Stimulated activated CD4-positive, alpha-beta T cell treated with anti-CD3 and anti-CD28 coated beads, Interleukin-2, amount 100 ng/mL, for 48 hours (primary cell): ENCODE data around the gene CDC42BPB.
"Not testable (repeated sequence)": the region's sequence is repeated elsewhere in the genome, so short reads cannot be mapped to it uniquely, and the experiment has no call there.

Source experiments
- DNase-seq, 2 donors: peaks; one replicate each; pipeline ENCODE4 v3.0.0-alpha.2; 2020

CDC42BPB gene

DNA sequence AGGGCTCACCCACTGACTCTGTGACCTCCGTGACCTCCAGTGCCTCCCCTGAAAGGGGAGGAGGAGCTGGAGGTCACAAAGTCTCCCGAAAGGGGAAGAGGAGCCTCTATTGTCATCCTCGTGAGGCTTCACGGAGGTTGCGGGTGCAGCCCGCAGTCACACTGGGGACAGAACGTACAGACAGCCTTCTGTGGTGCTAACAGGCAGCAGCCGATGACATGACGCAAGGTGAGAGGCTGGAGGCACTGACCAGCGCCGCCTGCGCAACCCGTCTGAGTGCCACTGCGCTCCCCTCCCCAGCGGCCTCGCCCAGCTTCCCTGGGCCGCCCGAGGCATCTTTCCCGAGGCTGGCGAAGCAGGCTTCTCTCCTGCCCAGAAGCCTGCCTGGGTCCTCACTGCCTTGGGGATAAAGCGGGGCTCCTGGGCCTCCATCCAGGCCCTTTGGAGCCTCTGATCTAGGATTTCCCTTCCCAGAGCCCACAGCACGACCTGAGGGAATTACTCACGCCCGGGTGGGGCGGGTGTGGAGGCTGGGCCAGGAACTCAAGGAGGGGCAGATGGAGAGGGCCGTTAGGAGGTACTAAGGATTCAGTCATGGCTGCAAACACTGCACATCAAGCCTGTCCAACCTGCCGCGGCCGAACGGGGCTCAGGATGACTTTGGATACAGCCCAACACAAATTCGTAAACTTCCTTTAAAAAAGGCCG is 14.3 kb upstream of the CDC42BPB start:
- no peak for DNase-seq

GRCh38 chr14:103070971-103071542 is 13.7 kb upstream of the CDC42BPB start:
- DNase-seq, result no peak

DNA sequence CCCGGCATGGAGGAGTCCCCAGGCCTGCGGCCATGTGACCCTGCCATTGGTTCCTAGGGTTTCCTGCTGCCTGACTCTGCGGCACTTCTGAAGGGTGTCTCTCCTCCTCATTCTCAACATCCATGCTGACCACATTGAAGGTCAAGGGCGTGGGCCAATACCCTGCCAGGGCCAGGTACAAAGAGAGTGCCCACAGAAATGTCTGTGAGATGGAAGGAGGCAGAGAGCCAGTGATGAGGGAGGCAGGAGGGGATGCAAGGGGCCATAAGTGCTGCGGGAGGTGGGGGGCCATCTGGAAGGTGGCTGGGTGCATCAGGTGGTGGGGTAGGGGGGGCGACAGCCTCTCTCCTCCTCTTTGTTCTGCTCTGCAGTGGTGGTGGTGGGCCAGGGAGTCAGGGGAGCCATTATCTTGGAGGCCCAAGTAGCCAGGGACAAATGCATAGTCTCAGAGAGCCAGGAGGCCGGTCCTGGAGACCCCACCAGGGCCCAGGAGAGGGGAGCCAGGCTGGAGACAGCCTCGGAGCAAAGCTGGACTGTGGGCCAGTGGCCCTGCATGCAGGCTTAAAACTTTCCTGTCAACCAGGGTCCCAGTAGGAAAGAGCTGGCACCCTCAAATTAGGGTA is 13.0 kb upstream of the CDC42BPB start:
- no peak for DNase-seq

DNA sequence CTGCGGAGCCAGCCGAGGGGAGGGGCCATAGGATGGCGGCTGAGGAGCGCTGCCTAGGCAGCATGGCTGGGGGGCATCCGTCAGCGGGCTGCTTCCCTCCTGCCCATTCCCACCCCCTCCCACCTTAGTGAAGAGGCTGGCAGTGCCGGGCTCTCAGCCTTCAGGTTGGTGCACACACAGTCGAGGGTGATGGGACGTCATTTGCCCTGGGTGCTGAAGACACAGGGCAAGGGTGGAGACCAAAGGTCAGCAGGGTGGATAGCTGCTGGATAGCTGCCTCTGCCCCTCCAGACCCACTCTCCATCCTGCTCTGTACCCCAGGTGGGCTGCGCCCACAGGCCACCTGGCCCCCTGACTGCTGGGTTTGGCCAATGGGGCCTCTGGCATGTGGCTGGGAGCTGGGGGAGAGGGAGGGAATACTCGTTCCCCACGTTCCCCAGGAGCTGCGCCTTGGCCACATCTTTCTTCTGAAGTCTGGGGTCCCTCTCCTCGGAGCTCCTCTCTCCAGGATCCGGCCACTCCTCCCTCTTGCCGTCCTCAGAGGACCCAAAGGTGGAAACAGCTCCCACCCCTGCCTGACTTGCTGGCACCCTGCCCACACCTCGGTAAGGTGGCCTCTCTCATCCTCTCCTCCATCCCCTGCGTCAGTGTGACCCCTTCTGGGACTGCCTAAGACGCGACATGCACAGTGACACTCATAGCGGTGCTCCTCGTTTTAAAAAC is 11.2 kb upstream of the CDC42BPB start:
- DNase-seq, result no peak

DNA sequence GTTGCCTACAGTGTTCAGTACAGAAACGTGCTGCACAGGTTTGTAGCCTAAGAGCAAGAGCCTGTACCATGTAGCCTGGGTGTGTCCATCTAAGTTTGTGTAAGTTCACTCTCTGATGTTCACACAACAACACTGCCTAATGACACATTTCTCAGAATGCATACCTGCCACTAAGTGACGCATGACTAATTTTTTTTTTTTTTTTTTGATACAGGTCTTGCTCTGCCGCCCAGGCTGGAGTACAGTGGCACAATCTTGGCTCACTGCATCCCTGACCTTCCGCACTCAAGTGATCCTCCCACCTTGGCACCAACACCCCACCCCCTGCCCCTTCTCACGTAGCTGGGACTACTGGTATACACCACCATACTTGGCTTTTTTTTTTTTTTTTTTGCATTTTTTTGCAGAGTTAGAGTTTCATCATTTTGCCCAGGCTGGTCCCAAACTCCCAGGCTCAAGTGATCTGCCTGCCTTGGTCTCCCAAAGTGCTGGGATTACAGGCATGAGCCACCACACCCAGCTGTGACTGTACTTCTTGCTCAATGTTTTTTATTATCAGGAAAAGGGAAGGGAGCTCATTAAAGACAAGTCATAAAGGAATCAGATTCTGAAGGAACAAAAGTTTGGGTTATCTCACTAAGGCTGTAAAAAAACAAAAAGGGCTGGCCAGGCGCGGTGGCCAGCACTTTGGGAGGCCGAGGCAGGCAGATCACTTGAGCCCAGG is 10.0 kb upstream of the CDC42BPB start:
- DNase-seq, result no peak

GRCh38 chr14:103066399-103066798 is 9.1 kb upstream of the CDC42BPB start:
- DNase-seq, result no peak

GRCh38 chr14:103065861-103066260 is 8.5 kb upstream of the CDC42BPB start:
- no peak for DNase-seq

DNA sequence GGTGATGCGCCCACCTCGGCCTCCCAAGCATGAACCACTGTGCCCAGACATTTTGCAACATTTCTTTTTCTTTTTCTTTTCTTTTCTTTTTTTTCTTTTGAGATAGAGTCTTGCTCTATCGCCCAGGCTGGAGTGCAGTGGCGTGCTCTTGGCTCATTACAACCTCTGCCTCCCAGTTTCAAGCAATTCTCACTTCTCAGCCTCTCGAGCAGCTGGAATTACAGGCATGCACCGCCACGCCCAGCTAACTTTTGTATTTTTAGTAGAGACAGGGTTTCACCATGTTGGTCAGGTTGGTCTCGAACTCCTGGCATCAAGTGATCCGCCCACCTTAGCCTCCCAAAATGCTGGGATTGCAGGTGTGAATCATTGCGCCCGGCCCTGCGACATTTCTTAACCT is 7.6 kb upstream of the CDC42BPB start:
- DNase-seq, result no peak

DNA sequence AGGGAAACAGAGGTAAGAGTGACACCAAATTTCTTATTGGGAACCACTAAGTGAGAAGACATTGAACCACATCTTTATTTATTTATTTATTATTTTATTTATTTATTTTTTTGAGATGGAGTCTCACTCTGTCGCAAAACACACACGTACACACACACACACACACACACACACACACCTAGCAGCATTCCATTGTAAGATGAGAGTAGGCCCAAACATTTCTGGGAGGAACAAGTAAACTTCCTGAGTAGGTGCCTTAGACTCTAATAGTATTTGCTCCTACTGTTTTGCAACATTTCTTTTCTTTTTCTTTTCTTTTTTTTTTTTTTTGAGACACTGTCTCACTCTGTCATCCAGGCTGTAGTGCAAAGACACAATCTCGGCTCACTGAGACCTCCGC is 7.1 kb upstream of the CDC42BPB start:
- no peak for DNase-seq

GRCh38 chr14:103061482-103061976 is 4.2 kb upstream of the CDC42BPB start:
- DNase-seq, result no peak

DNA sequence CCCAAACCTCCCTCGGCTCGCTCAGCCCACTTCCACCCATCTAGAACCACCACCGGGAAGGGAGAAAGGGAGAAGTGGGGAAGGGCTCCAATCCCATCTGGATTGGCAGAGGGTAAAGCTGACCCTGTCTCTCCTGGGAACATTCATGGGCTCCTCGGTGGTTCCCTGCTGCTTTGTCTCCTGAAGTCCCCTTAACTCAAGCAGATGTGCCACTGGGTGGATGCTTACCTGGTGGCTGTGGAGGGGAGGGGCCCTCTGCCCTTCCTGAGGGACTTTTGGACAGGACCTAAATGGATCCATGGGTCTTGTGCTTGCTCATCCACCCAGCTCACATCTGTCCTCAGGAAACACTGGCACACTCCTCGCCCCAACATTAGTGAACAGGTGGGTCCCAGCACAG is 2.2 kb upstream of the CDC42BPB start:
- DNase-seq, result no peak

- DNase-seq, result no peak
These were observed 1.1 kb upstream of the CDC42BPB start for GRCh38 chr14:103058164-103059055.

GRCh38 chr14:103057028-103057371 is 349 bp downstream of the CDC42BPB start:
- no peak for DNase-seq

- DNase-seq, result no peak
These were observed 874 bp downstream of the CDC42BPB start for GRCh38 chr14:103056322-103057027.

DNA sequence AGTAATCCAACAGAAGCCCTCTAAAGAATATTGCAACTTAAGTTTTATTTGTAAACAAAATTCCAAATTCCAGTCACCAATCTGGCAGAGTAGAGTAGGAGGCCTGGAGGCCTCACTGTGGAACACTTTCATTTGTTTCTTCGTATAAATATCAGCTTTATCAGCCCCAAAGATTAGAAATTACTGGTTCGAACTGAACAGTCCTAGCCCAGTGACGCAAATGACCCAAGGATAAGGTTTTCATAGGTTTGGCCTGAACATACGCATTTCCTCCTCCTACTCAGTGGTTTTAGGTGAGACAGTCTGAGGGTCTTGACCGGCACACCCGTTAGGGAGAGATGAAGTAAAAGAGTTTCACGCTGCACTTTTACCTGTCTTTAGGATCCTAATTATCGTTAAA is 1.7 kb downstream of the CDC42BPB start:
- DNase-seq, result no peak

- no peak for DNase-seq
These were observed 4.9 kb downstream of the CDC42BPB start for GRCh38 chr14:103052407-103052806.

DNA sequence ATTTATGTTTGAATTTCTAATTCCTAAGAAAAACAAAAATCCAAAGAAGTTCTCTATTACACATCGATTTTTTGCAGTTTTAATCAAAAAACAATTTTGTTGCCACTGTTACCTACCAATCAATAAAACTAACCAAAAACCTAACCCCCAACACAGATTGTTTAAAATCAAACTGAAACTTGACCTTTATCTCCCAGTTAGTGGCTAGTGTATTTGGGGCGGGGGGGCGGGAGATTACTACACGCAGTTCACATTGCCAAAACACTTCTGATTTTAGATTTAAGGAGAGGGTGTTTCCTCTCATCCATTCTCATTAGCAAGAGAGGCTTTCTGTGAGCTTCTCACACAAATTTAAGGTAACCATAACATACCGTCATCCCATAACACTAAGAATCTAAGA is 6.4 kb downstream of the CDC42BPB start:
- DNase-seq, result no peak

GRCh38 chr14:103047453-103047852 is 9.9 kb downstream of the CDC42BPB start:
- not testable (repeated sequence) for DNase-seq

DNA sequence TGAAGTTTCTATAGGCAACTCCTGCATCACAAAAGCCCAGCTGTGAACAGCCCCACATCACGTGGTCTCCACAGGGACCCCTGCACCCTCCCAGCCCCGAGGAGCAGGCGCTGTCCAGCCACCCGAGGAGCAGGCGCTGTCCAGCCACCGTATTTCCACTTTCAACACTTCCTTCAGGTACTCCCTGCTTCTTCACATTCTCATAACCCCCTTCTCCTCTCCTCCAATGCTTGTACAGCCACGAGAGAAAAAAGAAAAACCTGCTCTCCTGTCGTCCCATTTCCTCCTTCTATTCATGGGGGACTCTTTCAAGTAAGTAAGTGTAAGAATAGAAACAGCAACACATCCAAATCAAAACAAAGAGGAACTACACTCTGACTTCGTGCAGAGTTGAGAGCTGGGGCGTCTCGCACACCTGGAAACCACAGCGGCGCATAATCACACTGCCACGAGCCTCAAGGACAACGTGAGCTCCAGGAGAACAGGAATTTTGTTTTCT is 11.9 kb downstream of the CDC42BPB start:
- DNase-seq, result no peak

GRCh38 chr14:103043257-103044015 is 13.9 kb downstream of the CDC42BPB start:
- no peak for DNase-seq
